Measurements from ENCODE around the gene HDAC7.

HDAC7 gene

DNA sequence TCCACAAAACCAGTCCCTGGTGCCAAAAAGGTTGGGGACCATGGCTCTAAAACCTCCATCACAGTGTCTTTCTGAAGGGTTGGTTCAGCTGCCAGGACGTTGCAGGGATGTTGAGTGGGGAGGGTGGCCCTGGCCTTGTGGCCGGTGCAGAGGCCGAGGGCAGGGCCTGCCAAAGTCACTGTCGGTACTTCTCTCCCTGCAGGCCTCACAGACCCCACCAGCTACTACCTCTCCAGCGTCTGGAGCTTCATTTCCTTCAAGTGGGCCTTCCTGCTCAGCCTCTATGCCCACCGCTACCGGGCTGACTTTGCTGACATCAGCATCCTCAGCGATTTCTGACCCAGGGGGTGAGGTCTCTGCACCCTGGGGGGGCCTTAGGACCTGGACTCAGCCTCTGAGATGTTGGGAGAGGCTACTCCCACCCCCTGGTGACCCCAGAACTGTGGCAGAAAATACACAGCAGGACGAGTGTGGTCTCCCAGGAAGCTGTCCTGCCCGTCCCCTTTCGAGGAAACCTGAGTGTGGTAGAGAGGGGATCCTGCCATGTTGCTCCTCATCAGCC, 39.7 kb downstream of the HDAC7 start:
- DNase-seq (ENCODE audit: low spot score) = no peak

DNA sequence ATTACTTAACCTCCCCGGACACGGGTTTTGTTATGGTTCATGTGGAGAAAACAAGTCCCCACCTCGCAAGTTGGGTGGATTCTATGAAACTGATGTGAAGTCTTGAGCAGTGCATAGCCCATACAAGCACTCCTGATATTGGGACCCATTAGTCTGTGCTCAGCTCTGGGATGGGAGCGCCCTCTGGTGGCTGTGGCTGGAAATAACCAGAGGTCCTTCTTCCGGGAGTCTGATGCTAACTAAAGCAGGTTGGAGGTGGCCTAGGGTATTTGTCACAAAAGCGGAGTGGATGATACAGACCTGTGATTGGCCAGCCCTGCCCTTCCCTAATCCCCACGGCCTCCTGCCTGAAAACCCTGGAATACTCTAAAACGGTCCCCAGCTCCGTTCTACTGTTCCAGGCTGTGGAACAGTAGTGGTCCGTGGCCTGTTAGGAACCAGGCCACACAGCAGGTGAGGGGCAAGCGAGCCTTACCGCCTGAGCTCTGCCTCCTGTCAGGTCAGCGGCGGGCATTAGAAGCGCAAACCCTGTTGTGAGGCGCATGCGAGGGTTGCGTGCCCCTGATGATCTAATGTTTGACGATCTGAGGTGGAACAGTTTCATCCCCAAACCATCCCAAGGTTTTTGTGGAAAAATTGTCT, 40.3 kb downstream of the HDAC7 start:
- DNase-seq (ENCODE audit: low spot score) = peak; percentile 82

DNA sequence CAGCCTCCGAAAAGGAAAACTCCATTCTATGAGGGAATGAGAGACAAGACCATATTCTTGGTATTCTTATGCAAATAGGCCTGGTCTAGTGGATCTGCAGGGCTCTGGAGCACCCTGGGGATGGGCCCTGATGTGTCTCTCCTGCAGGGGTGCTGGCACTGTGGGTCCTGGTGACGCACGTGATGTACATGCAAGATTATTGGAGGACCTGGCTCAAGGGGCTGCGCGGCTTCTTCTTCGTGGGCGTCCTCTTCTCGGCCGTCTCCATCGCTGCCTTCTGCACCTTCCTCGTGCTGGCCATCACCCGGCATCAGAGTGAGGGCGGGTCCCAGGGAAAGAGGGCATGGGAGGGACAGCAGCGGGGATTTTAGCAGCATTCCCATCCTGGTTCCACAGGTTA, 40.8 kb downstream of the HDAC7 start:
- no peak for DNase-seq (ENCODE audit: low spot score)

DNA sequence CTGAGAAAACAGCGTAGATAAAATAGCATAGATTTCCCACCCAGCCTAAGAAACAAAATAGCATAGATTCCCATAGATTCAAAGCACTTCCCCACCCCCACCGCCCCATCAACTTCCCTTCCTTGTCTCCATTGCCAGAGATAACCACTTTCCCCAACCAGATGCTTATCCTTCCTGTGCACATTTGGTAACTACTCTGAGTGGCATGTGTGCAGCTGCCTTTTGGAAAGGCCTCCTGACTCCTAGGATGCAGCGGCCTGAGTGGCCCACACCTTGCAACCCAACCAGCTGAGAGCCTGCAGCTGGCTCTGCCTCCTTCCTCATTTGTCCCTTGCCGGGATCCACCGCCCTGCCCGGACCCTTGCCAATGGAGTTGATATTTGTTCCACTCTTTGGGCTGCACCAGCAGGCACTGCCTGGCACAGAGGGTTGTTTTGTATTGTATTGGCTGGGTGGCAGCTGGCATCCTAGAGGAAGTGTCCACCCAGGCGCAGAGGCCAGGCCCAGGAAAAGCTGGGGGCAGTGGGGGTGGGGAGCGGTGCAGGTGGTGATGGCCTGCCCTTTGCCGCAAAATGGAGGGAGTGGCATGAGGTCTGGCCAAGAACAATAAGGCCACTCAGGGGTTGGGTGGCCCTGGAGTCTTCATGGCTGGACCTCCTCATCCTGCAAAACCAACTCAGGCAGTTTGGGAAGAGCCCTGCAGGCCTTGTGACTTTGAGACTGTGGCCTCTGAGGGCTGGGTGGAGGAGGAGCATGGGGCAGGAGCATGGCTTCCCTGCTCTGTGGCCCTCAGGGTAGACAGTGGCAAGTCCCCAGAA, 41.8 kb downstream of the HDAC7 start:
- no peak for DNase-seq (ENCODE audit: low spot score)

DNA sequence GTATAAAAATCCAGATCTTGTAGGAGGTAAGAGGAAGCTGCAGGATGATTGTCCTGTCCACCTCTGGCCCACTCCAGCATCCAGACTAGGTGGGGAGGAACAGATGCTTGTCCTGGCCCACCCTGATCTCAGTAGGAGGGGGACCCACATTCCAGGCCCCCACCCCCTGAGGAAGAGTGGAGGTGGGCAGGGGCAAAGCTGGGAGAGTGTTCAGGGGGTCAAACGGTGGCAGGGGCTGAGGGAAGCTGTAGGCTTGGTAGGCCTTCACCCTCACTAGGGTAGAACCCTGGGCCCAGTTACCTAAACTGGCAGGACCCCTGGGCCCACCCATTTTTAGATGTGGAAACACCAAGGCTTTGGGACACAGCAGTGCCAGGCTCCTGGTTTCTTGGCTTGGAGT, 42.6 kb downstream of the HDAC7 start:
- DNase-seq (ENCODE audit: low spot score) = no peak

DNA sequence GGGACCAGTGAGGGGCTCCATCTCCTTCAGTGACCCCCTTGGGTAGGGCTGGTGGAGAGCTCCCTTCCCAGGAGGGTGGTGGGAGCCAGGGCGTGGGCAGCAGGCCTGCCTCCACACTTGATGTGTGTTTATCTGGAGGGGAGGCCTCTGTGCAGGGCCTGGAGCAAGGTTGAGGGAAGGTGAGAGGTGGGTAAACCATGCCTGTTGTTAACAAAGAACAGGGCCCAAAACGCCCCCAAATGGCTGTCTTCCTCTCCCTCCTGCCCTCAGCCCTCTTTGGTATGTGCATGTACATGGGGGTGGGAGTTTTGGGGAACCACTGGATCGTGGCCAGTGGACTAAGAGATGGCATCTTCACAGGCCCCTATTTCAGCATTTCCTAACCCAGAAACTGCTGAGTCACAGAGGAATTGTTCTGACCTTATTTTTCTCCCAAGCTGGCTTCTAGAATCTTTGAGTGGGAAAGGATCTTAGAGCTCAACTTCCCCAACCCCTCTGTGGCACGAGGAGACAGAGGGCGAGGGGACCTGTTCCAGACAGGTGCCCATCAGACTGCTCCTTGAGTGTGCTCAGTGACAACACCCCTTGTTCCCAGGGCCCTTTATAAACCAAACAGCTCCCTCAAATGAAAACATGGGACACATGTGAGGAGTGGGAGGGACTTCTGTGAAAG, 43.1 kb downstream of the HDAC7 start:
- no peak for DNase-seq (ENCODE audit: low spot score)

DNA sequence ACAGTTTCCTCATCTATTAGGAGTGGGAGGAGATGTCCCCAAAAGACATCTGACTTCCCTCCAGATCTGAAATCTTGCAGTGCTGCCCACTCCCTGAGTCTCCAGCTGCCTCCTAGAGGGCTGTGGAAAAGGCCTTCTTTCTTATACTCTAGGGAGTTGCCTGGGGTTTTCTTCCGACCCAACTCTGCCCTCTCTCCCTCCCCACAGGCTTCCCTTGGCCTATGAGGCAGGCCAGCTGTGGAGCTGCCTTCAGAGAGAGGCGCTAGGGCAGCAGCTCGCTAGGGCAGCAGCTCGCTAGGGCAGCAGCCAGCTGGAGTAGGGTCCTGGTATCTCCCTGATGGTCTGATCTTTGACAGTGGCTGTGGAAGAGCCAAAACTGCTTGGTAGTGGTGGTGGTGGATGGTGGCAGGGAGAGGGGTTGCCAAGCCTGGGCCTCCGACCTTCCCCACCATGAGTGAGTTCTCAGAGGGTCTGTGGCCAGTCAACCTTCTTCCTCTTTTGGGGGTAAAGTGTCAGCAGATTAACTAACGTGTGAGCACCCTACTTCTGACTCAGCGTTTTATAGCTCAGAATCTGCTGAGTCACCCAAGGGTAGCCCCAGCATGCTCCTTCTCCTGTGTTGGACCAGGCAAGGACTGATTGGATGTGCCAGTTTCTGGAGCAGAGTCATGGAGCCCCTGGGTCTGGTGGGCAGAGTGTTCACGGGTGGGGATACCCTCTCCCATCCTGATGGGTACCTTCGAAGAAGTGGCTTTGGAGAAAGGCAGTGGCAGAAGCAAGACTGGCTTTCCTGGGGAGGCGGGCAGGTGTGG, 44.4 kb downstream of the HDAC7 start:
- no peak for DNase-seq (ENCODE audit: low spot score)

DNA sequence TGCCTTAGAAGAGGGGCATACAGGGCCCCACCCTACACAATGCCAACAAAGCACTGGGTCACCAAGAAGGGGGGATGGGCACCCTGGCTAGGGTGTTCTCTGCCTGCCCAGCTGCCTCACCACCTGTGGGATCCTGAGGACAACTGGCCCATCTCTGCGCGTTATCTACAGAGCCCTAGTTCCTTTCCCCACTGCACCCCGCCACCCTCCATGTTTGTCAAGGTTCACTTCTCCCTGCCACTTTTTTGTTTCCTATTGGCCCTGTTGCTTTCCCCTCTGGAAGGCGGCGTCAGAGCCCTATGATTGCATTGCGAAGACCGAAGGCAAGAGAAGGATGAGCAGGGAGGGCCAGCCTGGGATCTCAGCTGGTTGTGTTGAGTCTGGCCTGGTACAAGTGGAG, 45.0 kb downstream of the HDAC7 start:
- DNase-seq (ENCODE audit: low spot score) = no peak

DNA sequence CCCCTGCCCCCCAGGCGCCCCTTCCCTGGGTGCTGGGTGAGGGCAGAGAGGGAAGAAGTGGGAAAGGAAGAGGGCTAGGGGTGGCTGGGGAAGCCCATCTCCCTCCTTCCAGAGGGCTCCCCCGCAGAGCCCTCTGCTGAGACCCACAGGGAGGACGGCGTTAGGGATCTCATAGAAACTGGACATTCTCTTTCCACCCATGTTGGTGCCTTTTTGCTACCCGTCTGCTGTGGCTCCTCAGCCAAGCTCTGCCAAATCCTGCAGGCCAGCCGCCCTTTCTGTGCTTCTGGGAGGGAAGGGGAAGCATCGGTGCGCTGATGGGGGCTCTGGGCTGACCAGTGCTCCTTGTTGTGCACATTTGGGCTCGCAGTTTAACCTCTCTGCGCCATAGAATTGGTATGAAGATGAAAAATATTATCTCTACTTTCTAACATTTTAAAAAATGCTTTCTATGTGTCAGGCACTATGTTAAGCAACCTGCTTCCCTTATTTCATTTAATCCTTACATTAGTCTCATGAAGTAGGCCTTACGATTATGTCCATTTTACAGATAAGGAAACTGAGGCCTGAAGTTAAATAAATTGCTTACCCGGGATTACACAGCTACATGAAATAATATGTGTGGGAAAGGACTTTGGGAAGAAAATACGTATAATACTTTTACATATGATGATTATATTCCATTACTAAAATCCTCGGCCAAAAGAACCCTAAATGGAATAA, 45.7 kb downstream of the HDAC7 start:
- DNase-seq (ENCODE audit: low spot score) = no peak

DNA sequence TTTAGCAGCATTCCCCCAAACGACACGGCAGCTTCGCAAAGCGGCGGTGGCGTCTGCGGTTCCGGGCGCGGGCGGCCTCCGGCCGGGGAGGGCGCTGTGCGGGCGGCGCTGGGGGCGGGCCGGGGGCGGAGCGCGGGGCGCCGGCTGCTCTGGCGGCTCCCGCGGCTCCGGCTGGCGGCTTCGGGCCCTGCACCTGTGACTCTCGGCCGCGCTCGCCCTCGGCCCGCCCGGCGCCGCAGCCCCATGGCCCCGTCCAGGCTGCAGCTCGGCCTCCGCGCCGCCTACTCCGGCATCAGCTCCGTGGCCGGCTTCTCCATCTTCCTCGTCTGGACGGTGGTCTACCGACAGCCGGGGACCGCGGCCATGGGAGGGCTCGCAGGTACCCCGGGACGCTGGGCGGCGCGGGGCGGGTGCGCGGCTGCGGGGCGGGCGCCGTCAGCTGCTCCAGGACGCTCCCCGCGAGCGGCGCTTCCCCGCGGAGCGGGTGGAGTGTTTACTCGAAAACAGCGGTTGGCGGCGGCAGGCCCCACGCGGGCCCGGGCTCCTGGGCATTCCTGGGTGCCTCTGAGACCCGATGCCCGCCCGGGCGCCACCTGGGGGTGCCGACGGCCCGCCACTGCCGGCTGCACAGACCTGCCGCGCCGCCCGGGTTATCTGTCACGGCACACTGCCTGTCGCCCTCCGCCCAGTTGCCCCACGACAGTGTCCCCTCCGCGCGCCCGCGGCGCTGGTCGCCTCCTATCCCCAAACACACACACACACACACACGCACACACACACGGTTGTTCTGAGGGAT, 46.4 kb downstream of the HDAC7 start, which contains the start of gene SLC48A1:
TSS of gene SLC48A1 (plus strand) at position 177 of the 796 bp plus-strand sequence. CDS start at position 244, 67 bp downstream.
- DNase-seq (ENCODE audit: low spot score) = peak; percentile 55

DNA sequence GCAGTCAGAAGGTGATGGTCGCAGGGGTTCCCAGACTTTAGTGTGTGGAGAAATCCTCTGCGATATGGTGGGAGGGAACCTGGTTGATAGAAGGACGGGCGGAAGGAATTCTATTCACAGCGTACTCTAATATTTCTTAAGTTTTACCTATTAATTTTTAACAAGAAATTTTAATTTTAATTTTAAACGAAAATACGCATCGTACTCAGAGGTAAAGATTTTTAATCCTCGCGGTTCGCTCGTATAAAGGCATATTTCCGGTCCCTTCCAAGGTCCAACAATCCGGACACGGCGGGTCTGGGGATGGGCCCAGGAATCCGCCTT, 47.0 kb downstream of the HDAC7 start:
- DNase-seq (ENCODE audit: low spot score) = no peak

DNA sequence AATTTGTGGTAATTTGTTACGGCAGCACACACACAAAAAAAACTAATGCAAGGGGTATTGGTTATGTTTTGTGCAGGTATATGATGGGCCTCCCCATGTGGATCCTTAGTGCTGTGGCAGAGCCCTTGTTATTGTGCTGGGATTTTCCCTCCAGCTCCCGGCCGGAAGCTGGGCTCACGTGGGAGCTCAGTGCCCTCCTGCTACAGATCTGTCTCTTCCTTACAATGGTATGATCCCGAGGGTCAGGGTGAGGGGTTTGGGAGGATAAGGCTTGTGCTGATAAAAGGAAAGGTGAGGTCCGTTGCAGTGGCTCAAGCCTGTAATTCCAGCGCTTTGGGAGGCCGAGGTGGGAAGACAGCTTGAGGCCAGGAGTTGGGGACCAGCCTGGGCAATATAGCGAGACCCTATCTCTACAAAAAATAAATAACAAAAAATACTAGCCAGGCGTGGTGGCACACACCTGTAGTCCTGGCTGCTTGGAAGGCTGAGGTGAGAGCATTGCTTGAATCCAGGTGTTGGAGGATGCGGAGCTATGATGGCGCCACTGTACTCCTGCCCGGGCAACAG, 47.5 kb downstream of the HDAC7 start:
- no peak for DNase-seq (ENCODE audit: low spot score)

DNA sequence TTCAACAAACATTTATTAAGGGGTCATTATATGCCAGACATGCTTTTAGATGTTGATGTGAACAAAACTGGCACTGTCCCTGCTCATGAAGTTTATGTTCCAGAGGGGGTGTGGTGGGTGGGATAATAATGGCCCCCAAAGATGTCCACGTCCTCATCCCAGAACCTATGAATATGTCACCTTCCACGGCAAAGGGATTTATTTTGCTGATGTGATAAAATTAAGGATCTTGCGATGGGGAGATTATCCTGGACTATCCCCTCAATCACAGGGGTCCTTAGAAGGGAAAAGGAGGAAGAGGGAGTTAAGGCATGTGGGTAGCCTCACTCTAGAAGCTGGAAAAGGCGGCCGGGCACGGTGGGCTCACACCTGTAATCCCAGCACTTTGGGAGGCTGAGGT, 48.4 kb downstream of the HDAC7 start:
- DNase-seq (ENCODE audit: low spot score) = no peak

DNA sequence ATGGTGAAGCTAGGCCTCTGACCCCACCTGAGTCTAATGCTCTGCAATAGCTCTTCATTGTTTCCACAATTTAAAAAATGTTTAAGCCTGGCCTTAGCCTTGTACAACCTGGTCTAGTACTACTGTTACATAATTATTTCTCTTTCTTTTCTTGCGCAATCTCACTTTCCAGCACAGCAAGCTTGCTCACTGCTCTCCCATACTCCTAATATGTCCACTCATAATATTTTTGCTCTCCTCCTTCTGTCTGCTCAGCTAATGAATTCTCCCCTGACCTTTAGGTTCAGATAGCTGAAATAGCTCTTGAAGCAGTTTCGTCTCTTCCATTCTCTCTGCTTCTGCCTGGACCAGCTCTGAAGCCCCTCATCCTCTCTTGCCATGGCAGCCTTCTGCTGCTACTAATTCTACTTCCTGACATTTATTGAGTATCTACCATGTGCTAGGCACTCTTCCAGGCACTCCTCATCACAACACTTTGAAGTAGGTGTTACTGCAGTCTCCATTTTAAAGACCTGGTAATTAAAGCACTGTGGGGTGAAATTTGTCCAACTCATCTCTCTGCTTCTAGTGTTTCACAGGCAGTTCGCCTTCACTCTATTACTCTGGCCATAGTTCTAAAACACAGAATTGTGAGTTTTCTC, 49.5 kb downstream of the HDAC7 start:
- no peak for DNase-seq (ENCODE audit: low spot score)

DNA sequence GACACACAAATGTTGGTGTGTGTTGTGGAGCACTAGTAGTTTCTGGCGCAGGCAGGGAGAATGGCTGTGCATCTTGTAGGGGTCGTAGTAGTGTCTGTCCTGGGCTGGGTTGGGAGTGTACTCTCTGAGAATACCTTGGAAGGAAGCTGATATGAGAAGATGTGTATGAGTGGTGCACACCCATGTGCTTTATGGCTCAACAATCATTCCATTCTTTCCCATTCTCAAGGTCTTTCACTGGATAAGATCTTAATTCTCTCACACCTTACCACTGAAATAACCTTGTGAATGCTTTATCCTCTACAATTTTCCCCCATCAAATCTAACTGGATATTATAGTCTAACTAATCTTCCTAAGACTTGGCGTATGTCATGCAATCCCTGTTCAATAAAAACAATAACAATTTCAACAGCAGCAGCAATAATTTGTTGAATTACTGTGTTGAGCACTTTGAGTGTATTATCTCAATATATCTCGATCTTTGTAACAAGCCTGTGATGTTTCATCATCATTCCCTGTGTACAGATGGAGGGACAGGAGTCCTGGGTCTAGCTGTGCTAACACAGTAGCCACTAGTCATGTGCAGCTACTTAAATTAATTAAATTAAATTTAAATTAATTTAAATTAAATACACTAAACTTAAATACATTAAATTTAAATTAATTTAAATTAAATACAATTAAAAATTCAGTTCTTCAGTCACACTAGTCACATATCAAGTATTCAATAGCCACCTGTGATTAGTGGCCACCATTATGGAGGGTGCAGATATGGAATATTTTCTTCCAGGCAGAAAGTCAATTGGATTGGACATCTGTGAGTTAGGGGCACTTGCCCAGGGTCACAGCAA, 50.2 kb downstream of the HDAC7 start:
- DNase-seq (ENCODE audit: low spot score) = no peak

DNA sequence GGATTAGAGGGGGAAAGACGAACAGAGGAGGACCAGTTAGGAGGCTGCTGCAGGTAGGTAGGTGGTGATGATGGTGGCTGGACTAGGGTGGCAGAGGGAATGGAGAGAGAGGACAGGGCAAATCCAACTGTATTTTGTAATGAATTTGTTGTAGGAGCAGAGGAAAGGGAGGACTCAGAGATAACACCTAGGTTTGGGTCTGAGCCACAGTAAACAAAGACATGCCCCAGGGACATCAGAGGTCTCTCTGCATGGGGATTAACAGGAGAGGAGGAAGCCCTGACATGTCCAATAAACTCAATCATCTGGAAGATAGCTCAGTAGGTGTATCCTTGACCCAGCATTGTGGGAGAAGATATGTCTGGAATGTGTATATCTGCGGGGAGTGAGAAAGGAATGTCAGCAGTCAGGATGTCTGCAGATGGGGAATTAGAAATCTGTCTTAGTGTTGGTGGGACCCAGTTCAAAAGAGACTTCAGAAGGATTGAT, 51.3 kb downstream of the HDAC7 start:
- DNase-seq (ENCODE audit: low spot score) = no peak

DNA sequence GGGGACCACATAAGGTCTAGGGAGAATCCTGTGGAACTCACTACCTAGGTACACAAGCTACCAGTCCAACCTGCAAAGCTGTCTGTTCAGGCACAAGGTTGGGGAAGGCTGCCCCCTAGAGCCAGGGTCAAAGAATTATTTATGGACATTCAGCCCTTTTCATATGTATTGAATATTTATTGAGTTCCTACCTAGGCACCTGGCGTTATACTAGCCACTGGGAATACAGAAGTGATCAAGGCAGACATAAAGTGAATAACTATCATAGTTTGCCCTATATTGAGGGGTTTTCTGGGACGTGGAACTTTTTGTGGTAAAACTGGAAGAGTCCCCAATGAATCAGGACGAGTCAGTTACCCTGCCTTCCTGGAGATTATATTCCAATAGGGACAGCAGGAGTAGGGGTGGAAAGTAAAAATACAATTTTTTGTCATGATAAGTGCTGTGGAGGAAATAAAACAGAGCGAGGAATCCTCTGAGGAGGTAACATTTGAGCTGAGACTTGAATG, 52.4 kb downstream of the HDAC7 start:
- DNase-seq (ENCODE audit: low spot score) = peak; percentile 63
